ENCODE measurements around the gene ZBTB9. TPM values are rescaled to one million over a fixed set of nuclear protein-coding genes. Genes with fewer than 3 reads are reported as not detected.

The ZBTB9 gene
- total RNA-seq, 1 experiment from 2014 or later: 16.9 TPM

- DNase-seq (ENCODE audit: low spot score): no peak
- Histone ChIP-seq H3K4me3 (ENCODE audit: low read depth, low read length, poor library complexity, severe bottlenecking) (no peak overlapping the region), H3K36me3 (ENCODE audit: insufficient read depth, low read length, poor library complexity, severe bottlenecking) (peaks cover 12% of the 10 kb centered on the region), H3K27ac (ENCODE audit: low read depth, low read length, poor library complexity, severe bottlenecking) (no peak overlapping the region), H3K27me3 (replicated peaks; ENCODE audit: insufficient read depth, low read depth, low read length, poor library complexity) (no peaks in the 10 kb centered on the region), H3K9me3 (ENCODE audit: low read depth, low read length, poor library complexity, severe bottlenecking) (no peaks in the 10 kb centered on the region), H3K4me1 (ENCODE audit: insufficient read depth, low read length, poor library complexity, severe bottlenecking) (peaks cover 10% of the 10 kb centered on the region)
- no peak for TF ChIP-seq EZH2 (IDR thresholded peaks at IDR 0.05; ENCODE audit: borderline replicate concordance, low read depth, low read length, poor library complexity, severe bottlenecking)
- no peak for TF ChIP-seq CTCF (conservative IDR thresholded peaks at IDR 0.05; ENCODE audit: low read depth, low read length)
- intact Hi-C loops (cut with micrococcal nuclease; ENCODE audit: unreplicated experiment): no loop called here
- no TSS peak for BruUV-seq (replicated peaks)
- ChIA-PET CTCF (no interaction called here), POLR2A (ENCODE audit: low non-redundant PET) (no interaction called here)
Measured at GRCh38 chr6:33458676-33459075, 4.3 kb downstream of the ZBTB9 start.

GRCh38 chr6:33459226-33459625 lies 4.8 kb downstream of the ZBTB9 start:
- no peak for DNase-seq (ENCODE audit: low spot score)
- Histone ChIP-seq H3K4me3 (ENCODE audit: low read depth, low read length, poor library complexity, severe bottlenecking) (no peak overlapping the region), H3K27me3 (replicated peaks; ENCODE audit: insufficient read depth, low read depth, low read length, poor library complexity) (no peaks in the 10 kb centered on the region), H3K36me3 (ENCODE audit: insufficient read depth, low read length, poor library complexity, severe bottlenecking) (peaks cover 12% of the 10 kb centered on the region), H3K4me1 (ENCODE audit: insufficient read depth, low read length, poor library complexity, severe bottlenecking) (peaks cover 7% of the 10 kb centered on the region), H3K27ac (ENCODE audit: low read depth, low read length, poor library complexity, severe bottlenecking) (no peak overlapping the region), H3K9me3 (ENCODE audit: low read depth, low read length, poor library complexity, severe bottlenecking) (no peaks in the 10 kb centered on the region)
- CTCF ChIA-PET: no interaction called here
- BruUV-seq (replicated peaks): no TSS peak
- POLR2A ChIA-PET (ENCODE audit: low non-redundant PET): no interaction called here
- intact Hi-C loops (cut with micrococcal nuclease; ENCODE audit: unreplicated experiment): no loop called here
- TF ChIP-seq EZH2 (IDR thresholded peaks at IDR 0.05; ENCODE audit: borderline replicate concordance, low read depth, low read length, poor library complexity, severe bottlenecking) (no peak), CTCF (conservative IDR thresholded peaks at IDR 0.05; ENCODE audit: low read depth, low read length) (no peak)

- H3K4me1 ChIP-seq (ENCODE audit: insufficient read depth, low read length, poor library complexity, severe bottlenecking): no peaks in the 10 kb centered on the region
- ChIA-PET CTCF (no interaction called here), POLR2A (ENCODE audit: low non-redundant PET) (no interaction called here)
- intact Hi-C loops (cut with micrococcal nuclease; ENCODE audit: unreplicated experiment): no loop called here
- no peak for DNase-seq (ENCODE audit: low spot score)
- BruUV-seq (replicated peaks): no TSS peak
- no peaks in the 10 kb centered on the region for H3K27me3 ChIP-seq (replicated peaks; ENCODE audit: insufficient read depth, low read depth, low read length, poor library complexity)
- no peaks in the 10 kb centered on the region for H3K36me3 ChIP-seq (ENCODE audit: insufficient read depth, low read length, poor library complexity, severe bottlenecking)
- no peak overlapping the region for H3K27ac ChIP-seq (ENCODE audit: low read depth, low read length, poor library complexity, severe bottlenecking)
- no peak overlapping the region for H3K4me3 ChIP-seq (ENCODE audit: low read depth, low read length, poor library complexity, severe bottlenecking)
- H3K9me3 ChIP-seq (ENCODE audit: low read depth, low read length, poor library complexity, severe bottlenecking): no peaks in the 10 kb centered on the region
- TF ChIP-seq CTCF (conservative IDR thresholded peaks at IDR 0.05; ENCODE audit: low read depth, low read length): no peak
- no peak for TF ChIP-seq EZH2 (IDR thresholded peaks at IDR 0.05; ENCODE audit: borderline replicate concordance, low read depth, low read length, poor library complexity, severe bottlenecking)
Measured at GRCh38 chr6:33466075-33466735, 11.8 kb downstream of the ZBTB9 start.
